GM12891 (cell line): ENCODE data around the gene SLC2A11.
"Not testable (repeated sequence)": the region's sequence is repeated elsewhere in the genome, so short reads cannot be mapped to it uniquely, and the experiment has no call there.

Source experiments
- DNase-seq: peaks from one replicate; pipeline ENCODE4 v3.0.0; 2011; ENCODE audit warnings: low spot score; ENCODE audit not compliant: insufficient read length
- FAIRE-seq: peaks from 2 replicates; lab custom pipeline; 2011; peaks lifted over from hg19 to GRCh38; lab: Jason Lieb, UNC
- PAX5 ChIP-seq: IDR thresholded peaks from 2 replicates; pipeline ENCODE4 v1.6.1; 2011; ENCODE audit warnings: low read length, moderate library complexity, mild to moderate bottlenecking; ENCODE audit not compliant: insufficient read depth, severe bottlenecking
- POLR2A ChIP-seq: IDR thresholded peaks from 2 replicates; pipeline ENCODE4 v1.6.1; 2011; ENCODE audit warnings: low read depth, low read length, control low read depth
- POLR2AphosphoS5 ChIP-seq: IDR thresholded peaks from 2 replicates; pipeline ENCODE4 v1.6.1; 2011; ENCODE audit warnings: low read depth, low read length, control low read depth
- POU2F2 ChIP-seq: IDR thresholded peaks from 2 replicates; pipeline ENCODE4 v1.6.1; 2011; ENCODE audit warnings: low read depth, mild to moderate bottlenecking, control low read depth, low read length, moderate library complexity
- SPI1 ChIP-seq: IDR thresholded peaks from 2 replicates; pipeline ENCODE4 v1.6.1; 2011; ENCODE audit warnings: low read depth, low read length, control low read depth
- TAF1 ChIP-seq: IDR thresholded peaks from 2 replicates; pipeline ENCODE4 v1.6.1; 2011; ENCODE audit warnings: low read depth, low read length, control low read depth

The SLC2A11 gene

GRCh38 chr22:23897320-23897719, 39.6 kb downstream of the SLC2A11 start:
- FAIRE-seq: no peak
- TF ChIP-seq TAF1 (no peak), POLR2AphosphoS5 (0 out of 2 replicates have a peak, but pooled peaks have one; percentile 9)
- no peak for DNase-seq

DNA sequence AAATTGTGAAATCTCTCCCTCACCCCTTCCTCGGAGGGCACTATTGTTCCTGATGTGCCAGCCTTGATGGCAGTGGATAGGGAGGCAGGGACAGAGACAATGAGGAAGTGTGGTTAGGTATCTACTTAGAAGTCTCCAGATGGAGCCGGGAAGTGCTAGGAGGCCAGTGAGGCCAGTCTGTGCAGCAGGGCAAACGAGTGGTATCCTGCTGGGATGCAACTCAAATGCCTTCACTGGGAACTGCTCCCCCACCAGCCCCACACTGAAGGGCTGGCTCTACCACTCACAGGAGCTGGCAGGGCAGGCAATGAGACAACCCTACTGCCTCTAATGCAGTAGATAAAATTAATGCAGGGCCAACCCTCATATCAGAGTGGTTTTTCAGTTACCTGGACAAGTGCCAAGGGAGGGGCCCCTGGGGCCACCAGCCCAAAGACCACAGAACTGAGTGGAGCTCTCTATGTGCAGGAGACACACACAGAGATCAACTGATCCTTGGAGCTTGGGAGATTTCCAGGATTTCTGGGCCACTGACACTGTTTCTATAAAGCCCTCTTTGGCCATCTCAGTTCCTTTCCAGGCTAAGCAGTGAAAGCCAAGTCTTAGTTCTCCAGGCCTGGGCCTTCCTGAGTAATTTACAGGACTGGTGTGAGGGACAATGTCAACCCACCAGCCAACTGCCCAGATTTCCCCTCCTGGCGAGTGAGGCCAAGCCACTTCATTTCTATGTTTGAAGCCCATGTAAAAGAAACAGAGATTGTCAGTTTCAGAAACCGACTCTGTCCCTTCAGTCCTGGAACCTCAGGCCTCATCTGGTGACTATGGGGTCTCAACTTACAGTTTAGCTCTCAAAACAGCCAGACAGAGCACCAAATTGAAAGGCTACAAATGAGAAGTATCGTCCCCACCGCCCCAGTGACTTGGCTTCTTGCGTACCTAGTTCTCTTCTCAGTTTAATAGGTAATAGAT, 40.6 kb downstream of the SLC2A11 start:
- FAIRE-seq: no peak
- DNase-seq: no peak
- 0 out of 2 replicates have a peak, but pooled peaks have one; percentile 24 for TF ChIP-seq POLR2A
- no peak for TF ChIP-seq PAX5
- TF ChIP-seq POU2F2: 0 out of 2 replicates have a peak, but pooled peaks have one; percentile 24
- 0 out of 2 replicates have a peak, but pooled peaks have one; percentile 10 for TF ChIP-seq SPI1

GRCh38 chr22:23899042-23899745, 41.5 kb downstream of the SLC2A11 start:
- FAIRE-seq (no peak), DNase-seq (no peak)
- no peak for TF ChIP-seq POLR2A
- no peak for TF ChIP-seq TAF1
- TF ChIP-seq SPI1: no peak
- TF ChIP-seq POLR2AphosphoS5: no peak
- TF ChIP-seq POU2F2: no peak

- not testable (repeated sequence) for FAIRE-seq, DNase-seq
Measured at GRCh38 chr22:23900227-23900626, 42.6 kb downstream of the SLC2A11 start.

- FAIRE-seq: peak; percentile 28
- TF ChIP-seq POLR2A: no peak
- no peak for TF ChIP-seq SPI1
- TF ChIP-seq TAF1: no peak
- no peak for TF ChIP-seq PAX5
- TF ChIP-seq POU2F2: no peak
- no peak for TF ChIP-seq POLR2AphosphoS5
- no peak for DNase-seq
Measured at GRCh38 chr22:23901600-23901999, 43.9 kb downstream of the SLC2A11 start.

GRCh38 chr22:23903328-23903971, 45.8 kb downstream of the SLC2A11 start:
- TF ChIP-seq TAF1 (no peak), POLR2AphosphoS5 (no peak), PAX5 (no peak), POU2F2 (no peak), POLR2A (no peak), SPI1 (no peak)
- FAIRE-seq (no peak), DNase-seq (no peak)

GRCh38 chr22:23904573-23905254, 47.0 kb downstream of the SLC2A11 start:
- TF ChIP-seq POLR2AphosphoS5 (no peak), POU2F2 (no peak), SPI1 (no peak), POLR2A (no peak), TAF1 (no peak), PAX5 (no peak)
- FAIRE-seq (no peak), DNase-seq (no peak)

GRCh38 chr22:23906641-23907040, 49.0 kb downstream of the SLC2A11 start:
- no peak for DNase-seq
- TF ChIP-seq POU2F2: no peak
- FAIRE-seq: no peak

DNA sequence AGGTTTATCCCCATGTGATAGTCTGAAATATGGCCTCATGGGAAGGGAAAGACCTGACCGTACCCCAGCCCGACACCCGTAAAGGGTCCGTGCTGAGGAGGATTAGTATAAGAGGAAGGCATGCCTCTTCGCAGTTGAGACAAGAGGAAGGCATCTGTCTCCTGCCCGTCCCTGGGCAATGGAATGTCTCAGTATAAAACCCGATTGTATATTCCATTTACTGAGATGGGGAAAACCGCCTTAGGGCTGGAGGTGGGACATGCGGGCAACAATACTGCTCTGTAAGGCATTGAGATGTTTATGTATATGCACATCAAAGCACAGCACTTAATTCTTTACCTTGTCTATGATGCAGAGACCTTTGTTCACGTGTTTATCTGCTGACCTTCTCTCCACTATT, 49.7 kb downstream of the SLC2A11 start:
- DNase-seq, FAIRE-seq: not testable (repeated sequence)
